Embryonic facial prominence (tissue), 1 donor: ENCODE results near the gene DEXI.

Experiments used
- DNase-seq: peaks from one replicate; pipeline ENCODE4 v3.0.0-alpha.2; 2016; ENCODE audit errors: extremely low spot score

The DEXI gene

DNA sequence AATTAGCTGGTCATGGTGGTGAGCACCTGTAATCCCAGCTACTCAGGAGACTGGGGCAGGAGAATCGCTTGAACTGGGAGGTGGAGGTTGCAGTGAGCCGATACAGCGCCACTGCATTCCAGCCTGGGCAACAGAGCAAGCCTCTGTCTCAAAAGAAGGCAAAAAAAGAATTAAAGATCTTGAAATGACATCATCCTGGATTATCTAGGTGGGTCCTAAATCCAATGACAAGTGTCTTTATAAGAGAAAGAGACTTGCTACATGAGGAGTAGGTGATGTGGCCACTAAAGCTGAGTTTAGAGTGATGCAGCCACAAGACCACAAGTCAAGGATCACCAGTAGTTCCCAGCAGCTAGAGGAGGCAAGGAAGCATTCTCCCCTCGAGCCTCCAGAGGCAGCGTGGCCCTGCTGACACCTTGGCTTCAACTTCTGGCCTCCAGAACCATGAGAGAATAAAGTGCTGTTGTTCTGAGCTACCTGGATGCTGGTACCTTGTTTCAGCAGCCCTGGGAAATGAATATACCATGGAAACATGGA lies 49.4 kb downstream of the DEXI start:
- DNase-seq = no peak

DNA sequence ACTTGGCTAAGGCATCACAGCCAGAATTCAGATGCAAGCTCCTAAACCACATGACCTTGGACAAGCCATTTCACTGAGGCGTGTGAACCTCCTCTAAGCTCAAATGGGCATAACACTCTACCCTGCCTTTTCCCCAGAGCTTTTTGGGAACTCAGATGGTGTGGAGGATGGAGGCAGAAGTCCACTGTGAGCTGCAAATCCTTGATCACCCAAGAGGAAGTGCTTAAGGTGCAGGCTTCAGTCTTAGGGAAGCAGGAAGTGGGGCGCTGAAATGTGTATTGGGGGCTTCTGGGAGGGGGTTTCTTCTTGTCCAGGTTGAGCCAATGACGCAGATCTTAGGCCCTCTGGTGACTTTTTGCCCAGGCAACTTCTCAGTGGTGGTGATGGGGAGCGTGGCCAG lies 52.4 kb downstream of the DEXI start:
- DNase-seq = no peak

DNA sequence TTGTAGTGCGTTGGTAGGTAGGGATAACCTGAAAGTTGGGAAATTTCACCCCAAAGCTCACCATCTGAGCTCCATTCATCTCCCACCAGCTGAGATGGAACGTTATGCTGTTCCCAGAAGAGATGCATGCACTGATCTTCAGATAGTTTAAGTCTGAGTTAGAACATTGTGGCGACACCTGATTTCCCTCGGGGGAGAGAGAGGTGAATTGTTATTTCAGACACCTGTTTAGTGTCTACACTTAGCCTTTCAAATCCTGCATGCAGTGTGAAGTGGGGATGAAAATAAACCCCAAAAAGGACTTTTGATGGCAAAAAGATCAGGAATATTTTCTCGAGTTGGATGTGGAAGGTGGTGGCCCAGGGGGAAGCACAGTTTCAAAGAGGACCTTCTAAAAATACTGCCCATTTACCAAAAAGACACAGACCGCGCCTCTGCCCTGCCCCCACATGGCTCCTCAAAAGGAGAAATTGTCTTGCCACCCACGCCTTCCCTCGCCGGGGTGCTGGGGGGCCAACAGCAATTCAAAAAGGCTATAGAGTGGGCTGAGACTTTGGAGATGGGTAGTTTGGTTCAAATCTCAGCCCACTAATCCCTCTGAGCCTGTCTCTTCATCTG lies 53.8 kb downstream of the DEXI start:
- DNase-seq = no peak

DNA sequence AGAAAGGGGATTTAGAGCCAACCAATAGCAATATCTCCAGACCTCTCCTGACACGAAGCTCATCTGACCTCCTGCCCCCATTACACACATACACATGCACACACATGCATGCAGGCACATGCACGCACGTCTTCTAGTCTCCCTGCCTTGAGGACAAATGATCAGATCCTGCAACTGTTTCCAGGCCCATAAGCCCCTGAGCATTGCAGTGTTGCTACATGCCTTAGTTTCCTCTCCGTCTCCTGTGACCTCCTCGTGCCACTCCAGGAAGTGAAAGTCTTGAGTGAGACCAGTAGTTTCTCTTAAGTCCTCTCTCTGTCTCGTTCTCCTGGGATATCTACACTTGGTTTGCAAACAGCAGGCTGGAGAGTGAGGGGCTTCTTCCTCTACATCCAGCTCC lies 57.0 kb downstream of the DEXI start:
- DNase-seq = no peak

DNA sequence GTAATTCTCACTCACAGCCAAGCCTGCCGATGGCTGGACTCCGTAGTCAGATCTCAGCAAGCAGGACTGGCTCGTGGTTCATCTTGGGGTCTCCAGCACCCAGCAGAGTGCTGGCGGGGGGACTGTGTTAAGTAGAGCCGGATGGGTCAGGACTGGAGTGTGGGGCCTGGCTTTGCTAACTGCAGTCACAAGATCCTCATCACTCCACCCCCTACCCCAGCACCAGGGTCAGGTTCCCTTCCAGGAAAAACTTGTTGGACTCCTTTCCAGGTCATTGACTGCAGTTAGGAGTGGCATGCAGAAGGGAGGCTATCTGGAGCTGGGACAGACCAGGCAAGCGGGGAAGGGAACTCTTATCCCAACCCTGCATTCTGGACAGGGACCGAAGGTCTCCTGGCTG lies 59.3 kb downstream of the DEXI start:
- DNase-seq = no peak

DNA sequence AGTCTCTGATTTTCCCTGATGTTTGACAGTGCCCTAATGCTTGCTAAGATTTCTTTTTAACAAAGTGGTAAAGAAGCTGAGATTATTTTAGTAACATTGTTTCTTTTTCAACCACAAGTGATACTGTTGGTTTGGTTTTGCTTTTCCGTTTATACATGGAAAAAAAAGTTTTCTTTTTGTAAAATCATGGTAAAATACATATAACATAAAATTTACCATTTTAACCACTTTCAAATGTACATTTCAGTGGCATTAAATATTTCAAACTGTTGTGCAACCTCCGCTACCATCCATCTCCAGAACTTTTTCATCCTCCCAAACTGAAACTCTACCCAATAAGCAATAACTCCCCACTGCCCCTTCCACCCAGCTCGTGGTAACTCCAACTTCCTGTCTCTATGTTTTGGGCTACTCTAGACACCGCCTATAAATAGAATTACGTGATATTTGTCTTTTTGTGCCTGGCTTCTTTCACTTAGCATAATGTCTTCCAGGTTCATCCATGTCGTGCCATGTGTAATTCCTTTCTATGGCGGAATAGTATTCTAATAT lies 60.7 kb downstream of the DEXI start:
- no peak for DNase-seq

DNA sequence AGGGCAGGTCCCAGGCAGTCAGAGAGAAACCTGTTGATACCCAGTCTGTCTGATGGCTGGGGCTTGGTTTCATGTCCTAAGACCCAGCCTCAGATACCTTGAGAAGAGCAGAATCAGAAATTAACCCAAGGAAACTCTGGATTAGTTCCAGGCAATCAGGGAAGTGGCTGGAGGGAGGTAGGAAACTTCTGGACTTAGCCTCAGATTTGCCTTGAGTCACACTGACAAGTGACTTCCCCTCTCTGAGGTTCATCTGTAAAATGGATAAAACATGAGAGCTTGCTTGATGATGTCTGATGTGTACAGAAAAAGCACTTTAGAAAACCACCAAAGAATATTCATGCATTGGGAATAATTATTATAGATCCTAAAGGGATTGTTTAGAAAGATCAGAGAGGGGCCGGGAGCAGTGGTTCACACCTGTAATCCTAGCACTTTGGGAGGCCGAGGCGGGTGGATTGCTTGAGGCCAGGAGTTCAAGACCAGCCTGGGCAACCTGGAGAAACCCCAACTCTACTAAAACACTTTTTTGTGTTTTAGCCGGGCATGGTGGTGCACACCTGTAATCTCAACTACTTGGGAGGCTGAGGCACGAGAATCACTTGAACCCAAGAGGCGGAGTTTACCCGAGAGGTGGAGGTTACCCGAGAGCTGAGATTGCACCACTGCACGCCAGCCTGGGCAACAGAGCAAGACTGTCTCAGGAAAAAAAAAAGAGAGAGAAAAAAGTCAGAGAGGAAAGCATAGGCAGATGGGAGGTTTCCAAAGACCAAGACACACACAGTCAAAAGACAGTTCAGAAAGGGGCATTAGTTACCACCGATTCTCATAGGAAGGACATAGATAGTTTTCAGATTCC lies 61.4 kb downstream of the DEXI start:
- no peak for DNase-seq

DNA sequence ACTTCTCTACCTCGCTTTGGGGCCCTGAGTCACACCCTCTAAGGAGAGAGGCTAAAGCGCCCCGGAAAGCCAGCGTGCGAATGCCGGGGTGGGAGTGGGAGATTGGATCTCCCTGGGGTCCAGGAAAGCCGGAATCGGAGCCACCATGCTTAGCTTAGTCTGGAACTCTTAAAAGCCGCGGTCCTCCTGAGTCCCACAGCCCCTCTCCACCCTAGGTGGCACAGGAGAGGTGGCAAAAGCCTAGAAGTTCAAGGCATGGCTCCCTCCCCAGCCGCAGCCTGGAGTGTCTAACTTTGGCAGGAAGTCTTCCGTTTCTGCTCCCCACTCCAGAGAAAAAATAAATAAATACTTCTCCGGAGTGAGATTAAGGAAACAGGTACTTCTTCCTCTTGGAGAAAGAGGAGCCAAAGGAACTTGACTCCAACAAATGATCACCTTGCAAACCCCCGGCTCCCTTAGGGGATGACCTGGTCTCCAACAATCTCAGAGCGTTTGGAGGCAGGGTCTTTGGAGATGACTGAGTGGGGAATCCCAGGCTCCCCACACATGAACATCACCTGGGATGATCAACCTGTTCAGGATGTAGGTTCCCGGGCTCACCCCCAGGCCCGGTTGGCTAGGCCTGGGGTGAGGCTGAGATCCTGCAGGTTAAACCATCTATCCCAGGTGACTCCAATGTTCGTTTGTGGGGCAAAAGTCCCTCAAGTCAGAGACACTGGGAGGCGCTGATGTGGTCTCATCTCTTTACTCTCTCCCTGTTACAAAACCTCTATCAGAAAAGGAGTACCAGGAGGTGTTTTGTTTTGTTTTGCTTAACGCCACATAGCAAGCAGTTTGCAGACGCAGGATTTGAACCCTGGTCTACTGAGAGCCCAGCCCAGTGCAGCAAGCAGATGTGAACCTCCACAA lies 62.3 kb downstream of the DEXI start:
- no peak for DNase-seq
